ENCODE measurements around the gene PRKN. TPM values are rescaled to one million over a fixed set of nuclear protein-coding genes. Genes with fewer than 3 reads are reported as not detected.
A peak's percentile ranks its signal among the peaks of the same experiment; 100 is the strongest.

Gene PRKN
- total and polyA plus RNA-seq, 10 donors = 0.23 to 14.1 (median 7.0) TPM

DNA sequence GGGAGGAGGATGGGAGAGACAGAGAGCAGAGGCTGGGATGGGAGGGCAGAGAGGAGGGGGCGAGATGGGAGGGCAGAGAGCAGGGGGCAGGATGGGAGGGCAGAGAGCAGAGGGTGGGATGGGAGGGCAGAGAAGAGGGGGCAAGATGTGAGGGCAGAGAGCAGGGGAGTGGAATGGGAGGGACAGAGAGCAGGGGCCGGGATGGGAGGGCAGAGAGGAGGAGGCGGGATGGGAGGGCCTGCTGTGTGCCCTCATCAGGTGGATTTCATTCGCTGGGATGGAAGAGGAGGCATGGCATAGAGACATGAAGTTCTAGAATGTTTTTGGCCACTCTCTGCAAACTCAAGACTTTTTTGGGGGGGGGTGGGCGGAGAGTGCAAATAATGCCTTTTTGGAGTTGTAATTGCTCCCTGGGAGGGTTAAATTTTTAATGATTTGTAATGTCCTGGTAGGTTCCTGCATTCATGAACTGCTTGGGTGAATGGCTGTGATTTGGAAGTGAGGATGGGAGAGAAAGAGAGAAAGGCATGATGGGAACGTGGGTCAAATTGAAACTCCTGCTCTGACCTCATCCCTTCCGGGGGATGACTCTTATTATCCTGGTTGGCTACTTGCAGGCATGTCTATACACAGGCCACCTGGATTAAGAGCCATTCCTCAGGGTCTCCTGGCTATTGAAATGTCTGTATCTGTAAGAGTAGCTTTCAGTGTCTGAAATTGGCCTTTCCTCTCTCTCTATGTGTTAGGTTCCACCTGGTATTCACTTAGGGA is 1291.3 kb downstream of the PRKN start:
- no peak for DNase-seq
- Histone ChIP-seq H3K36me3 (no peaks in the 10 kb centered on the region), H3K9me3 (no peaks in the 10 kb centered on the region), H3K27me3 (replicated peaks in 1 of 7) (no peaks in the 10 kb centered on the region), H3K4me1 (peaks cover 0 to 10% (median 0%) of the 10 kb centered on the region in 6 donors), H3K4me3 (no peak overlapping the region), H3K27ac (no peak overlapping the region)
- TF ChIP-seq POLR2AphosphoS5 (IDR thresholded peaks at IDR 0.05) = no peak
- no peak for TF ChIP-seq POLR2A (IDR thresholded peaks at IDR 0.05)
- TF ChIP-seq, protein P1, sequence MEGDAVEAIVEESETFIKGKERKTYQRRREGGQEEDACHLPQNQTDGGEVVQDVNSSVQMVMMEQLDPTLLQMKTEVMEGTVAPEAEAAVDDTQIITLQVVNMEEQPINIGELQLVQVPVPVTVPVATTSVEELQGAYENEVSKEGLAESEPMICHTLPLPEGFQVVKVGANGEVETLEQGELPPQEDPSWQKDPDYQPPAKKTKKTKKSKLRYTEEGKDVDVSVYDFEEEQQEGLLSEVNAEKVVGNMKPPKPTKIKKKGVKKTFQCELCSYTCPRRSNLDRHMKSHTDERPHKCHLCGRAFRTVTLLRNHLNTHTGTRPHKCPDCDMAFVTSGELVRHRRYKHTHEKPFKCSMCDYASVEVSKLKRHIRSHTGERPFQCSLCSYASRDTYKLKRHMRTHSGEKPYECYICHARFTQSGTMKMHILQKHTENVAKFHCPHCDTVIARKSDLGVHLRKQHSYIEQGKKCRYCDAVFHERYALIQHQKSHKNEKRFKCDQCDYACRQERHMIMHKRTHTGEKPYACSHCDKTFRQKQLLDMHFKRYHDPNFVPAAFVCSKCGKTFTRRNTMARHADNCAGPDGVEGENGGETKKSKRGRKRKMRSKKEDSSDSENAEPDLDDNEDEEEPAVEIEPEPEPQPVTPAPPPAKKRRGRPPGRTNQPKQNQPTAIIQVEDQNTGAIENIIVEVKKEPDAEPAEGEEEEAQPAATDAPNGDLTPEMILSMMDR (IDR thresholded peaks at IDR 0.05 in 8 of 11, conservative IDR thresholded peaks at IDR 0.05 in 3 of 11) = no peak
- 78 to 90% (median 83%) methylated on average over 7 of the region's 7 CpGs for WGBS, 5 donors
- intact Hi-C loops (cut with DNase I; ENCODE audit: low total_unique reads) = no loop called here

DNA sequence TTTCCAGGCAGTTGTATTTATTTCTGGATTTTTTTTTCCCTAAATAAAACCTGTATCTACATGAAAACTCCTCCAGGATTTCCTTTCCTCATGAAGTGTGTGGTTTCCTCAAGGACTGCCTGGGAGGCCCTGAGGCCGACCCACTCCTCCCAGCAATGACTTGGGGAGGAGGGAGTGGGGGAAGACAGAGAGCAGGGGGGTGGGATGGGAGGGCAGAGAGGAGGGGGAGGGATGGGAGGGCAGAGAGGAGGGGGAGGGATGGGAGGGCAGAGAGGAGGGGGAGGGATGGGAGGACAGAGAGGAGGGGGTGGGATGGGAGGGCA is 1291.9 kb downstream of the PRKN start:
- peak; percentile 7 for DNase-seq
- H3K4me3 ChIP-seq = no peak overlapping the region
- WGBS, 5 donors = 0 to 29% (median 23%) methylated on average over 1 of the region's 1 CpG
- H3K9me3 ChIP-seq = no peaks in the 10 kb centered on the region
- intact Hi-C loops (cut with DNase I; ENCODE audit: low total_unique reads) = no loop called here
- H3K4me1 ChIP-seq = peaks cover 0 to 10% (median 0%) of the 10 kb centered on the region in 6 donors
- no peak overlapping the region for H3K27ac ChIP-seq
- H3K36me3 ChIP-seq = no peaks in the 10 kb centered on the region
- H3K27me3 ChIP-seq (replicated peaks in 1 of 7) = no peaks in the 10 kb centered on the region
- TF ChIP-seq POLR2A (IDR thresholded peaks at IDR 0.05) (no peak), POLR2AphosphoS5 (IDR thresholded peaks at IDR 0.05) (no peak)
- TF ChIP-seq, protein P1 (IDR thresholded peaks at IDR 0.05 in 8 of 11, conservative IDR thresholded peaks at IDR 0.05 in 3 of 11) = no peak

DNA sequence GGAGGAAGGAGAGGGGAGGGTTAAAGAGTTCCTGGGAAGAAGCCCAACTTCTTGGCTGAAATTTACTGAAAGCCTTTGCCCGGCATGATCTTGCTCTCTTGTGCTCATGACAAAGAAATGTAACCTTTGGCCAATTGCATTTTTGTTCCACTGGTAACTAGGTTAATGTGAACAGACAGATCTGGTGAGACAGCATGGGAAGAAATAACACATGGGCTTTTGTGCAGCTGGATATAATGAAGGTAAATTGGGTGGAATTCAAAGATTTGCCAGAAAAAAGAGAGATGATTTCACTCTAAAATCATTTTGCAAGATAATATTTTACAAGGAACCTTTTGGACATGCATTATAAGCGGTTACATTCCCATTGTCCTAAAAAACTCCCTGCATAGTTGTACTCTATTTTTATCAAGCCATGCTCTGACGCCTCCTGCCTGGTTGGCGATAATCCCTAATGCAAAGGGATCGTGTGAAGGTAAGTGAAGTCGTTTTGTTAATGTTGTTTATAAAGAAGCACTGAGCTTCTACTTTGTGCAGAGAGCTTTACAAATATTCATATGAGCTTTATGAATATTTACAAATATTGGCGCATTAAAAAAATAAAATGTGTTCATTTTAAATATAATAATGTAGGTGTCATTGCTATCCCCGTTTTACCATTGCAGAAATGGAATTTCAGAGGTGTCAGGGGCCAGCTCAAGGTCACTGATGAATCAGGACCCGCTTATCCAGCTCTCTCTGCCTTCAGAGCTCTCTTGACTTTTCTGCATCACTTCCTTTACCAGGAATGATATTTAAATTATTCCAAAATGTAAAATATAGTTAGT is 1292.4 kb downstream of the PRKN start:
- no peak overlapping the region for H3K27ac ChIP-seq
- DNase-seq = peak; percentile 4
- H3K9me3 ChIP-seq = no peaks in the 10 kb centered on the region
- intact Hi-C loops (cut with DNase I; ENCODE audit: low total_unique reads) = no loop called here
- 59 to 71% (median 66%) methylated on average over 9 of the region's 9 CpGs for WGBS, 5 donors
- H3K36me3 ChIP-seq = no peaks in the 10 kb centered on the region
- H3K27me3 ChIP-seq (replicated peaks in 1 of 7) = no peaks in the 10 kb centered on the region
- peaks cover 0 to 10% (median 0%) of the 10 kb centered on the region in 6 donors for H3K4me1 ChIP-seq
- H3K4me3 ChIP-seq = no peak overlapping the region
- TF ChIP-seq, protein P1 (IDR thresholded peaks at IDR 0.05 in 8 of 11, conservative IDR thresholded peaks at IDR 0.05 in 3 of 11) = no peak
- TF ChIP-seq POLR2A (IDR thresholded peaks at IDR 0.05) (no peak), POLR2AphosphoS5 (IDR thresholded peaks at IDR 0.05) (no peak)

DNA sequence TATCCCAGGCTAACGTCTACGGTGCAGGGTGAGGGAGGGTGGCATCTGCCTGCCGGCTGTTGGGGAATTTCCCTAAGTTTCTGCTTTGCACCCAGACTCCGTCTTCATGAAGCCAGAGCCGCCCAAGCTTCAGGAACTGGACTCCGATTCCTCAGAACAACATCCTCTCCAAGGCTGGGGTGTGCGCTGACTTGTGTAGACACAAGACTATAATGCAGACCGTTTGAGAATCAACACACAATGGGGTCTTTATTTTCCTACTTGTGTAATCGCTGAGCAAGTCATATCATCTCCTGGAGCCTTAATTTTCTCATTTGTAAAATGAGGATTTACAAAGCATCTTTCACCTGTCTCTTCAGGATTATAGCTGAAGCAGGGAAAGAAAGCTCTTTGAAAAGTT is 1293.2 kb downstream of the PRKN start:
- Histone ChIP-seq H3K4me3 (no peak overlapping the region), H3K27me3 (replicated peaks in 1 of 7) (no peaks in the 10 kb centered on the region), H3K27ac (no peak overlapping the region), H3K4me1 (peaks cover 0 to 10% (median 0%) of the 10 kb centered on the region in 6 donors), H3K36me3 (no peaks in the 10 kb centered on the region), H3K9me3 (no peaks in the 10 kb centered on the region)
- no peak for TF ChIP-seq POLR2AphosphoS5 (IDR thresholded peaks at IDR 0.05)
- no peak for TF ChIP-seq POLR2A (IDR thresholded peaks at IDR 0.05)
- TF ChIP-seq, protein P1 (IDR thresholded peaks at IDR 0.05 in 8 of 11, conservative IDR thresholded peaks at IDR 0.05 in 3 of 11) = no peak
- intact Hi-C loops (cut with DNase I; ENCODE audit: low total_unique reads) = no loop called here
- 70 to 85% (median 81%) methylated on average over 9 of the region's 9 CpGs for WGBS, 5 donors
- DNase-seq = peak; percentile 36
